HepG2 (cell line): ENCODE measurements around the gene PTGIS. TPM values are rescaled to one million over a fixed set of nuclear protein-coding genes. Genes with fewer than 3 reads are reported as not detected.
A peak's percentile ranks its signal among the peaks of the same experiment; 100 is the strongest.

Source experiments
- CEBPG ChIP-seq: IDR thresholded peaks from 2 replicates; pipeline ENCODE4 v1.6.1; 2016
- CTCF ChIP-seq: sonication (generic); formaldehyde crosslinking; IDR thresholded peaks from 2 replicates; pipeline ENCODE4 v1.5.0; 2020; ENCODE audit warnings: mild to moderate bottlenecking, missing genetic modification reagents, moderate library complexity
- FOXA3 ChIP-seq: IDR thresholded peaks from 2 replicates; pipeline ENCODE4 v1.6.1; 2016; ENCODE audit warnings: missing genetic modification reagents, missing compliant biosample characterization
- IRF9 ChIP-seq: sonication (generic); formaldehyde crosslinking; IDR thresholded peaks from 2 replicates; pipeline ENCODE4 v1.8.0; 2022; ENCODE audit warnings: missing genetic modification reagents, mild to moderate bottlenecking, borderline replicate concordance
- KLF6 ChIP-seq: IDR thresholded peaks from 2 replicates; pipeline ENCODE4 v1.8.0; 2016; ENCODE audit warnings: missing biosample characterization, missing genetic modification reagents
- MED8 ChIP-seq: sonication (generic); formaldehyde crosslinking; IDR thresholded peaks from 2 replicates; pipeline ENCODE4 v1.8.1; 2023; ENCODE audit warnings: mild to moderate bottlenecking, missing genetic modification reagents; ENCODE audit not compliant: insufficient replicate concordance
- MEIS2 ChIP-seq: sonication (generic); formaldehyde crosslinking; IDR thresholded peaks from 2 replicates; pipeline ENCODE4 v1.9.0; 2021; ENCODE audit warnings: mild to moderate bottlenecking, missing genetic modification reagents
- MLXIP ChIP-seq: sonication (generic); formaldehyde crosslinking; IDR thresholded peaks from 2 replicates; pipeline ENCODE4 v1.9.0; 2021; ENCODE audit warnings: missing genetic modification reagents, borderline replicate concordance
- NCOR1 ChIP-seq: fragments of 200-600 bp; sonication (generic); IDR thresholded peaks from 2 replicates; pipeline ENCODE4 v1.7.0; 2017; ENCODE audit warnings: antibody characterized with exemption, low read length, borderline replicate concordance
- RCOR2 ChIP-seq: IDR thresholded peaks from 2 replicates; pipeline ENCODE4 v1.6.1; 2016; ENCODE audit warnings: missing biosample characterization, missing genetic modification reagents
- SRSF4 ChIP-seq: fragments of 200-400 bp; formaldehyde crosslinking; IDR thresholded peaks from one replicate; pipeline ENCODE4 v1.6.1; 2018; ENCODE audit warnings: mild to moderate bottlenecking, low read depth, low read length, moderate library complexity; ENCODE audit not compliant: poor library complexity, severe bottlenecking
- ZNF251 ChIP-seq: sonication (generic); formaldehyde crosslinking; IDR thresholded peaks from 2 replicates; pipeline ENCODE4 v1.9.0; 2021; ENCODE audit warnings: mild to moderate bottlenecking, missing genetic modification reagents
- ZNF275 ChIP-seq: sonication (generic); formaldehyde crosslinking; IDR thresholded peaks from 2 replicates; pipeline ENCODE4 v1.8.0; 2022; ENCODE audit warnings: missing genetic modification reagents, mild to moderate bottlenecking, inconsistent platforms, borderline replicate concordance
- ZNF362 ChIP-seq: sonication (generic); formaldehyde crosslinking; IDR thresholded peaks from 2 replicates; pipeline ENCODE4 v1.4.0; 2020; ENCODE audit warnings: missing genetic modification reagents, mild to moderate bottlenecking, borderline replicate concordance
- ZNF543 ChIP-seq: sonication (generic); formaldehyde crosslinking; IDR thresholded peaks from 2 replicates; pipeline ENCODE4 v1.4.0; 2020; ENCODE audit warnings: mild to moderate bottlenecking, missing genetic modification reagents
- ZNF598 ChIP-seq: sonication (generic); formaldehyde crosslinking; IDR thresholded peaks from 2 replicates; pipeline ENCODE4 v1.5.1; 2020; ENCODE audit warnings: mild to moderate bottlenecking, missing genetic modification reagents, borderline replicate concordance
- ZNF7 ChIP-seq: IDR thresholded peaks from 2 replicates; pipeline ENCODE4 v1.6.1; 2016; ENCODE audit warnings: missing biosample characterization, missing genetic modification reagents
- ZNF737 ChIP-seq: sonication (generic); formaldehyde crosslinking; IDR thresholded peaks from 2 replicates; pipeline ENCODE4 v1.5.0; 2020; ENCODE audit warnings: missing genetic modification reagents, mild to moderate bottlenecking, borderline replicate concordance
- polyA plus RNA-seq, 8 experiments: library from polyadenylated mRNA; depleted of rRNA in 3 of 8; stranded (reverse) in 7 of 8; unstranded in 1 of 8; fragments of >200 nt; fragmentation: Illumina TruSeq in 4 of 8; extraction: Trizol in 4 of 8; gene quantifications; 2 replicates each; pipeline versions ENCODE4 v1.2.1 to v1.2.3, GENCODE V29; 2011 to 2016; ENCODE audit warnings: low read depth in 4 of 8, missing spikeins in 1 of 8, mixed read lengths in 1 of 8; ENCODE audit not compliant: insufficient read depth in 1 of 8
- total RNA-seq, 5 experiments: library from RNA; depleted of rRNA; stranded (reverse); fragments of >200 nt; fragmentation: Illumina TruSeq; extraction: Trizol; gene quantifications; 2 replicates each; pipeline ENCODE4 v1.2.3, GENCODE V29; 2016; ENCODE audit warnings: low read depth in 1 of 5

Gene PTGIS
- total and polyA plus RNA-seq, 2 of the 13 experiments (the other 11 are each of a cell fraction or from before 2014, with no cell fraction given), result not detected

- TF ChIP-seq MLXIP (CRISPR knock-in tag), result no peak
- 0 out of 2 replicates have a peak, but pooled peaks have one; percentile 81 for TF ChIP-seq ZNF251 (CRISPR knock-in tag)
- TF ChIP-seq MED8 (CRISPR knock-in tag), result no peak
- no peak for TF ChIP-seq ZNF543
- TF ChIP-seq CTCF (CRISPR knock-in tag), result no peak
- TF ChIP-seq ZNF7 (CRISPR knock-in tag), result no peak
- peak; percentile 87 for TF ChIP-seq CEBPG (CRISPR knock-in tag)
- TF ChIP-seq SRSF4, result no peak
- TF ChIP-seq ZNF598 (CRISPR knock-in tag), result no peak
- TF ChIP-seq ZNF362 (CRISPR knock-in tag), result no peak
- peak; percentile 74; the same call in 1 of the 2 replicates for TF ChIP-seq NCOR1
- TF ChIP-seq RCOR2 (CRISPR knock-in tag), result no peak
- peak; percentile 52; the same call in 1 of the 2 replicates for TF ChIP-seq MEIS2 (CRISPR knock-in tag)
- no peak for TF ChIP-seq FOXA3 (CRISPR knock-in tag)
- 0 out of 2 replicates have a peak, but pooled peaks have one; percentile 37 for TF ChIP-seq ZNF275 (CRISPR knock-in tag)
- TF ChIP-seq KLF6 (CRISPR knock-in tag), result 0 out of 2 replicates have a peak, but pooled peaks have one; percentile 12
- no peak; the same call in 1 of the 2 replicates for TF ChIP-seq ZNF737 (CRISPR knock-in tag)
- TF ChIP-seq IRF9 (CRISPR knock-in tag), result 0 out of 2 replicates have a peak, but pooled peaks have one; percentile 3
These were observed 16.8 kb upstream of the PTGIS start (continued) for GRCh38 chr20:49584418-49585382.
